Keratinocyte (primary cell): ENCODE measurements around the gene NPPA. TPM values are rescaled to one million over a fixed set of nuclear protein-coding genes. Genes with fewer than 3 reads are reported as not detected.

ENCODE experiments used
- DNase-seq: peaks from one replicate; pipeline ENCODE4 v3.0.0-alpha.2; 2011; ENCODE audit warnings: low read depth, missing footprints, low spot score
- FAIRE-seq: peaks from 2 replicates; lab custom pipeline; 2011; peaks lifted over from hg19 to GRCh38; lab: Jason Lieb, UNC
- H2AFZ ChIP-seq: 2 replicates; pipeline ENCODE4 v1.6.0; 2012; ENCODE audit warnings: low read length, control low read depth, inconsistent platforms; ENCODE audit not compliant: control insufficient read depth
- H3K27ac ChIP-seq: 2 replicates; pipeline ENCODE4 v1.5.1; 2011; ENCODE audit warnings: low read length; ENCODE audit not compliant: control insufficient read depth, insufficient read depth
- H3K27me3 ChIP-seq: 3 replicates; pipeline ENCODE4 v1.6.0; 2011; ENCODE audit warnings: low read length; ENCODE audit not compliant: control insufficient read depth, insufficient read depth; ENCODE audit errors: extremely low read depth
- H3K36me3 ChIP-seq, 2 experiments: 2 replicates in 1 of 2; 3 replicates in 1 of 2; pipeline ENCODE4 v1.5.1; 2011; ENCODE audit warnings: low read length in 2 of 2, mild to moderate bottlenecking in 1 of 2; ENCODE audit not compliant: control insufficient read depth in 2 of 2, insufficient read depth in 2 of 2; ENCODE audit errors: extremely low read depth in 1 of 2
- H3K4me1 ChIP-seq: 3 replicates; pipeline ENCODE4 v1.5.1; 2011; ENCODE audit warnings: low read length; ENCODE audit not compliant: control insufficient read depth, insufficient read depth; ENCODE audit errors: extremely low read depth
- H3K4me2 ChIP-seq: 3 replicates; pipeline ENCODE4 v1.6.0; 2011; ENCODE audit warnings: low read depth, low read length; ENCODE audit not compliant: control insufficient read depth, insufficient read depth; ENCODE audit errors: extremely low read depth
- H3K4me3 ChIP-seq, 3 experiments: fragments of 200-600 bp in 1 of 3; sonication (generic) in 1 of 3; 2 replicates in 2 of 3; 3 replicates in 1 of 3; pipeline ENCODE4 v1.5.1; 2011 to 2016; ENCODE audit warnings: low read length in 3 of 3, mild to moderate bottlenecking in 3 of 3, control low read depth in 2 of 3, inconsistent platforms in 1 of 3, low read depth in 1 of 3, mixed read lengths in 1 of 3, mixed run types in 1 of 3, moderate library complexity in 1 of 3; ENCODE audit not compliant: control insufficient read depth in 2 of 3, insufficient read depth in 2 of 3; ENCODE audit errors: extremely low read depth in 1 of 3
- H3K79me2 ChIP-seq: 2 replicates; pipeline ENCODE4 v1.6.0; 2012; ENCODE audit warnings: low read length; ENCODE audit not compliant: control insufficient read depth, insufficient read depth
- H3K9ac ChIP-seq: 3 replicates; pipeline ENCODE4 v1.6.0; 2011; ENCODE audit warnings: low read length; ENCODE audit not compliant: control insufficient read depth, insufficient read depth; ENCODE audit errors: extremely low read depth
- H3K9me1 ChIP-seq: 3 replicates; pipeline ENCODE4 v1.6.0; 2011; ENCODE audit warnings: low read length; ENCODE audit not compliant: control insufficient read depth, insufficient read depth; ENCODE audit errors: extremely low read depth
- H3K9me3 ChIP-seq: 2 replicates; pipeline ENCODE4 v1.5.1; 2012; ENCODE audit warnings: low read depth, low read length; ENCODE audit not compliant: control insufficient read depth
- H4K20me1 ChIP-seq: 3 replicates; pipeline ENCODE4 v1.6.0; 2011; ENCODE audit warnings: low read length; ENCODE audit not compliant: control insufficient read depth, insufficient read depth; ENCODE audit errors: extremely low read depth
- CTCF ChIP-seq, 3 experiments: IDR thresholded peaks in 1 of 3; conservative IDR thresholded peaks in 1 of 3; optimal IDR thresholded peaks in 1 of 3; 2 replicates in 2 of 3; 3 replicates in 1 of 3; pipeline versions ENCODE3 to v1.5.1; 2011; ENCODE audit warnings: low read length in 3 of 3, mild to moderate bottlenecking in 3 of 3, moderate library complexity in 2 of 3, control low read depth in 1 of 3, inconsistent platforms in 1 of 3; ENCODE audit not compliant: insufficient read depth in 2 of 3; ENCODE audit errors: extremely low read depth in 1 of 3
- EZH2 ChIP-seq: IDR thresholded peaks from one replicate; pipeline ENCODE4 v1.6.1; 2012; ENCODE audit warnings: inconsistent platforms, mild to moderate bottlenecking, low read length, moderate library complexity
- dilution Hi-C: fragments of 300-500 bp; cut with MboI; formaldehyde crosslinking; loops from one replicate; pipeline ENCODE4 v1.7.0; 2020; ENCODE audit warnings: low sequenced_read_pairs; ENCODE audit not compliant: extremely low pct_ligation_motif_present
- polyA plus RNA-seq, 5 experiments: library from polyadenylated mRNA; depleted of rRNA in 3 of 5; stranded (reverse) in 3 of 5; stranded (forward) in 1 of 5; unstranded in 1 of 5; fragments of >200 nt; gene quantifications; 1 replicate in 1 of 5; 2 replicates in 3 of 5; 3 replicates in 1 of 5; pipeline versions ENCODE4 v1.2.1 to v1.2.3, GENCODE V29; 2011 to 2012; ENCODE audit warnings: missing spikeins in 2 of 5, low read depth in 1 of 5, low replicate concordance in 1 of 5

Gene NPPA
- polyA plus RNA-seq, 1 donor (not counting 4 experiments of a cell fraction or from before 2014, with no cell fraction given), result not detected

GRCh38 chr1:11813021-11813420 is 34.6 kb downstream of the NPPA start:
- DNase-seq (no peak), FAIRE-seq (no peak)
- no peak overlapping the region for H2AFZ ChIP-seq
- H3K9me1 ChIP-seq, result no peaks in the 10 kb centered on the region
- no peak overlapping the region for H3K4me3 ChIP-seq
- H3K9ac ChIP-seq, result no peak overlapping the region
- no peaks in the 10 kb centered on the region for H3K9me3 ChIP-seq
- peaks cover 3% of the 10 kb centered on the region for H3K4me1 ChIP-seq
- peaks cover 21 to 43% of the 10 kb centered on the region in 2 experiments for H3K36me3 ChIP-seq
- no peaks in the 10 kb centered on the region for H3K27me3 ChIP-seq
- TF ChIP-seq CTCF (optimal IDR thresholded peaks at IDR 0.05 in 1 of 3, IDR thresholded peaks at IDR 0.05 in 1 of 3, conservative IDR thresholded peaks at IDR 0.05 in 1 of 3; ENCODE audit: extremely low read depth in 1 of 3, insufficient read depth in 2 of 3, low read length in 3 of 3), result no peak
- TF ChIP-seq EZH2, result no peak
- H3K27ac ChIP-seq, result no peak overlapping the region
- dilution Hi-C loops, result no loop called here
- H4K20me1 ChIP-seq, result peaks cover 3% of the 10 kb centered on the region
- H3K79me2 ChIP-seq, result peaks cover 55% of the 10 kb centered on the region
- no peak overlapping the region for H3K4me2 ChIP-seq

- Histone ChIP-seq H3K9me3 (no peaks in the 10 kb centered on the region), H3K27me3 (no peaks in the 10 kb centered on the region), H3K79me2 (peaks cover 52% of the 10 kb centered on the region), H3K9ac (peak overlapping the region; percentile 88), H3K27ac (peak overlapping the region; percentile 94), H2AFZ (no peak overlapping the region), H3K4me3 (peak overlapping the region; percentile 65 to 98 (median 68)), H3K36me3 (peaks cover 9 to 19% of the 10 kb centered on the region in 2 experiments), H3K4me2 (peak overlapping the region; percentile 91), H3K9me1 (no peaks in the 10 kb centered on the region), H4K20me1 (no peaks in the 10 kb centered on the region), H3K4me1 (peaks cover 47% of the 10 kb centered on the region)
- no peak for DNase-seq
- dilution Hi-C loops, result no loop called here
- TF ChIP-seq EZH2 (no peak), CTCF (optimal IDR thresholded peaks at IDR 0.05 in 1 of 3, IDR thresholded peaks at IDR 0.05 in 1 of 3, conservative IDR thresholded peaks at IDR 0.05 in 1 of 3; ENCODE audit: extremely low read depth in 1 of 3, insufficient read depth in 2 of 3, low read length in 3 of 3) (no peak)
- peak; percentile 23 for FAIRE-seq
These were observed 40.5 kb downstream of the NPPA start for GRCh38 chr1:11807133-11807532.
